ENCODE data around the gene SCD. TPM values are rescaled to one million over a fixed set of nuclear protein-coding genes. Genes with fewer than 3 reads are reported as not detected.

Gene SCD
- total RNA-seq, 4 donors from 2014 or later, result 46.7 to 307 (median 101) TPM

DNA sequence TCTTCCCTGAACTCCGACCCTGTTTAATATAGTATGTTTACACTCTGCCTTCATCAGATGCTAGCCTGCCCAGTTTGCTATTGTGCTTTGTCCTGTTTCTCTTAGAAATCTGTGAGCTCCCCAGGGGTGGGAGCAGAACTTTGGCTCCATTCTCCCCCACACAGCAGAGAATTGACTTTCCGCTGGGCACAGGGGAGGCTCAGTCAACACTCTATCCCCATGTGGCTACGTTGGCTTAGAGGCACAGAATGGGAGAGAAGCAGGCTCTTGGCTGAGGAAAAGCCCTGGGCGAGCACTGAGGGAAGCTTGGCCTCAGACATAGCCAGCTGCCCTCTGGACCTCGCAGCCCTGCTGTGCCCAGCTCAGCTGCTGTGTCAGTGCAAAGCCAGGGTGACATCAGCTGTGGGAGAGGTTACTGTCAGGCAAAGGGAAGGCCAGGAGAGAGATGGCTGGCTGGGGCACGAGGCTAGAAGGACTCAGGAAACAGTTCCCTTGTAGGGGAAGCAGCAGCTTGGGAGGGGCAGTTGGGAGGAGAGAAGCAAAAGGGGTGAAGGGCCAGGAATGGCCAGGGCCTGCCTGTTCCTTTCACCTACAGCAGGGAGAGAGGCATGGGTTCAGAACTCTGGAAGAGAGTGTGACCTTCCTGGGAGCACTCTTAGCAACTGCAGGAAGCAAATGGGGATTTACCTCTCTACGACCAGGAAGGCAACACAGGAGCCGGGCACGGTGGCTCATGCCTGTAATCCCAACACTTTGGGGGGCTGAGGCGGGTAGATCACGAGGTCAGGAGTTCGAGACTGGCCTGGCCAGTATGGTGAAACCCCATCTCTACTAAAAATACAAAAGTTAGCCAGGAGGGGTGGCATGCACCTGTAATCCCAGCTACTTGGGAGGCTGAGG, 5.8 kb upstream of the SCD start:
- TF ChIP-seq POLR2A (IDR thresholded peaks at IDR 0.05), result no peak
- TF ChIP-seq, protein P1, sequence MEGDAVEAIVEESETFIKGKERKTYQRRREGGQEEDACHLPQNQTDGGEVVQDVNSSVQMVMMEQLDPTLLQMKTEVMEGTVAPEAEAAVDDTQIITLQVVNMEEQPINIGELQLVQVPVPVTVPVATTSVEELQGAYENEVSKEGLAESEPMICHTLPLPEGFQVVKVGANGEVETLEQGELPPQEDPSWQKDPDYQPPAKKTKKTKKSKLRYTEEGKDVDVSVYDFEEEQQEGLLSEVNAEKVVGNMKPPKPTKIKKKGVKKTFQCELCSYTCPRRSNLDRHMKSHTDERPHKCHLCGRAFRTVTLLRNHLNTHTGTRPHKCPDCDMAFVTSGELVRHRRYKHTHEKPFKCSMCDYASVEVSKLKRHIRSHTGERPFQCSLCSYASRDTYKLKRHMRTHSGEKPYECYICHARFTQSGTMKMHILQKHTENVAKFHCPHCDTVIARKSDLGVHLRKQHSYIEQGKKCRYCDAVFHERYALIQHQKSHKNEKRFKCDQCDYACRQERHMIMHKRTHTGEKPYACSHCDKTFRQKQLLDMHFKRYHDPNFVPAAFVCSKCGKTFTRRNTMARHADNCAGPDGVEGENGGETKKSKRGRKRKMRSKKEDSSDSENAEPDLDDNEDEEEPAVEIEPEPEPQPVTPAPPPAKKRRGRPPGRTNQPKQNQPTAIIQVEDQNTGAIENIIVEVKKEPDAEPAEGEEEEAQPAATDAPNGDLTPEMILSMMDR (IDR thresholded peaks at IDR 0.05), result no peak
- intact Hi-C loops (cut with DNase I), result no loop called here
- H3K4me3 ChIP-seq, result no peak overlapping the region
- no peak for DNase-seq
- no peaks in the 10 kb centered on the region for H3K36me3 ChIP-seq
- H3K27ac ChIP-seq, result no peak overlapping the region
- 72 to 78% methylated on average over 9 to 10 of the region's 12 CpGs for WGBS, 2 donors
- H3K27me3 ChIP-seq, result peaks cover 0 to 3% (median 0%) of the 10 kb centered on the region in 4 donors
- no peaks in the 10 kb centered on the region for H3K9me3 ChIP-seq
- peaks cover 0 to 13% (median 1%) of the 10 kb centered on the region in 3 donors for H3K4me1 ChIP-seq

DNA sequence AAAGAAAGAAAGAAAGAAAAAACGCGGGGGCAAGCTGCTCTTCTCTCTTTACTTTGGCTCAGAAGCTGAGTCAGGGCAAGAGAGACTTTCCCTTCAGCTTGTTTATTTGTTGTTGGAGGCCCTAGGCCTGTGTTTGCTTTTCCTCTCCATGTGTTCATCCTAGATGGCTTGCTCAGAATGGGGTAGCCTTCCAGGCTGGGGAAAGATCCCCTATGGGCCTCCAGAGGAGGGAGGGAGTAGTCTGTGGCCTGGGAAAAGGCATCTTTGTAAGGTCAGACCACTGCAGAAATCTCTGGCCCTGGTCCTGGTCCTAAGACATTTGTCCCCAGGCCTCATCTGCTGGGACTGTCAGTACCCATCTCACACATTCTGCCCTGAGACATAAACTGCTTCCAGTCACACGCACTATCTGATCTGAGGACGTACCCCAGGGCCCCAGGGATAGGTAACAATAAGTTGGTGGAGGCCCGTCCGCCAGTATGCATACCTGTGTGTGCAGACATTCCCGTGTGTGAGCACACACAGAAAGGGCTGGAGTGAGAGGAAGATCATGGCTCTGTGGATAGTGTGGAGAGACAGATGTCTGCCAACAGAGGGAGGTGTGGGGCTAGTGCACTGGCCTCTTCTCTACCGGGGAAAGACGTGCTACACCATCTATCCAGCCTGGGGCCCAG, 4.9 kb upstream of the SCD start:
- intact Hi-C loops (cut with DNase I), result no loop called here
- Histone ChIP-seq H3K27ac (no peak overlapping the region), H3K36me3 (no peaks in the 10 kb centered on the region), H3K4me1 (peaks cover 0 to 22% (median 7%) of the 10 kb centered on the region in 3 donors), H3K9me3 (no peaks in the 10 kb centered on the region), H3K4me3 (no peak overlapping the region), H3K27me3 (peaks cover 0 to 6% (median 0%) of the 10 kb centered on the region in 4 donors)
- no peak for DNase-seq
- 44 to 52% methylated on average over 4 to 8 of the region's 9 CpGs for WGBS, 2 donors
- TF ChIP-seq POLR2A (IDR thresholded peaks at IDR 0.05), result no peak
- TF ChIP-seq, protein P1 (IDR thresholded peaks at IDR 0.05), result peak in 5 of 6 experiments; percentile 49 to 81 (median 67)

DNA sequence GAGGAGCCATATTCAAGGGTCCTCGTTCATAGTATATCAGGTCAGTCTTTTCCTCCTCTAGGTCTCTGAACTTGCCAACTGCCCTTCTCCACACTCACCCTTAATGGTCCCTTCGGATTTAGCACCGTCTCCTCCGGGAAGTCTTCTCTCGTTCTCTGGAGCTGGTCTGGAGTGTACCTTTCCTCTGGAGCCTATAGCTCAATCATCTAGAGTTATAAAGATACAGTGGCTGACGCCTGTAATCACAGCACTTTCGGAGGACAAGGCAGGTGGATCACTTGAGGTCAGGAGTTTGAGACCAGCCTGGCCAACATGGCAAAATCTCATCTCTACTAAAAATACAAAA, 4.4 kb upstream of the SCD start:
- no peak for DNase-seq
- peaks cover 0 to 6% (median 0%) of the 10 kb centered on the region in 4 donors for H3K27me3 ChIP-seq
- no peaks in the 10 kb centered on the region for H3K9me3 ChIP-seq
- no peak for TF ChIP-seq POLR2A (IDR thresholded peaks at IDR 0.05)
- TF ChIP-seq, protein P1 (IDR thresholded peaks at IDR 0.05), result no peak
- H3K36me3 ChIP-seq, result no peaks in the 10 kb centered on the region
- peaks cover 0 to 27% (median 7%) of the 10 kb centered on the region in 3 donors for H3K4me1 ChIP-seq
- 68 to 79% methylated on average over 7 of the region's 7 CpGs for WGBS, 2 donors
- intact Hi-C loops (cut with DNase I), result no loop called here
- no peak overlapping the region for H3K4me3 ChIP-seq
- H3K27ac ChIP-seq, result no peak overlapping the region

DNA sequence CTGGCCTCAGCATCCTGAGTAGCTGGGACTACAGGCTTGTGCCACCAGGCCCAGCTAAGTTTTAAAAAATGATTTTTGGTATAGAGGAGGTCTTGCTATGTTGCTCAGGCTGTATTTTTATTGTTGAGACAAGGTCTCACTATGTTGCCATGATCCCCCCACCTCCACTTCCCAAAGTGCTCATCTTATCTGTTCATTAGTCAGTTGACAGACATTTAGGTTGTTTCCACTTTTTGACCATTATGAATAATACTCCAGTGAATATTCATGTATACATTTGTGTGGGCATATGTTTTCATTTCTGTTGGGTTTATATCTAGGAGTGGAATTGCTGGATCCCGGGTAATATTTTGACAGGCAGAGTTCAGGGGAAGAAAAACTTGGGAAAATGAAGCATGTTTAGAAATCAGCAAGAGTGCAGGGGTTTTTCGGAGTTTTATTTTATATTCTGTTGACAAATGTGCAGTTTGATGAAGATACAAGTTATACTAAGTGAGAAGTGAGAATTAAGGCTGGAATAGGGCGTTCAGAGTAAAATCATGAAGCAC, 2.7 kb upstream of the SCD start:
- H3K36me3 ChIP-seq, result peaks cover 0 to 7% (median 0%) of the 10 kb centered on the region in 3 donors
- no peak for DNase-seq
- H3K4me1 ChIP-seq, result peaks cover 0 to 37% (median 11%) of the 10 kb centered on the region in 3 donors
- H3K4me3 ChIP-seq, result no peak overlapping the region
- H3K9me3 ChIP-seq, result no peaks in the 10 kb centered on the region
- 65 to 70% methylated on average over 3 of the region's 3 CpGs for WGBS, 2 donors
- H3K27ac ChIP-seq, result no peak overlapping the region
- intact Hi-C loops (cut with DNase I), result no loop called here
- H3K27me3 ChIP-seq, result peaks cover 0 to 6% (median 0%) of the 10 kb centered on the region in 4 donors
- TF ChIP-seq POLR2A (IDR thresholded peaks at IDR 0.05), result no peak
- TF ChIP-seq, protein P1 (IDR thresholded peaks at IDR 0.05), result no peak
